Testis (tissue), 2 donors: ENCODE results near the gene AUTS2.

ENCODE experiments used
- CTCF ChIP-seq, 3 experiments: fragments of 450-650 bp in 2 of 3; fragments of 200-600 bp in 1 of 3; sonication (generic) in 1 of 3; IDR thresholded peaks; one replicate each; pipeline ENCODE4 v1.5.1; 2016 to 2019; ENCODE audit warnings: antibody characterized with exemption in 3 of 3, mild to moderate bottlenecking in 2 of 3, moderate library complexity in 1 of 3
- POLR2A ChIP-seq: fragments of 450-650 bp; IDR thresholded peaks from one replicate; pipeline ENCODE4 v1.6.1; 2017; ENCODE audit warnings: antibody characterized with exemption, mild to moderate bottlenecking, moderate library complexity

- TF ChIP-seq CTCF (IDR thresholded peaks at IDR 0.05) (no peak), POLR2A (no peak)
These were observed 959.1 kb downstream of the AUTS2 start for GRCh38 chr7:70557338-70557737.
